Measurements from ENCODE around the gene LARGE1. TPM values are rescaled to one million over a fixed set of nuclear protein-coding genes. Genes with fewer than 3 reads are reported as not detected.

The LARGE1 gene
- total and polyA plus RNA-seq, 2 of the 8 experiments (the other 6 are each of a cell fraction or from before 2014, with no cell fraction given): 43.7 to 83.0 TPM

DNA sequence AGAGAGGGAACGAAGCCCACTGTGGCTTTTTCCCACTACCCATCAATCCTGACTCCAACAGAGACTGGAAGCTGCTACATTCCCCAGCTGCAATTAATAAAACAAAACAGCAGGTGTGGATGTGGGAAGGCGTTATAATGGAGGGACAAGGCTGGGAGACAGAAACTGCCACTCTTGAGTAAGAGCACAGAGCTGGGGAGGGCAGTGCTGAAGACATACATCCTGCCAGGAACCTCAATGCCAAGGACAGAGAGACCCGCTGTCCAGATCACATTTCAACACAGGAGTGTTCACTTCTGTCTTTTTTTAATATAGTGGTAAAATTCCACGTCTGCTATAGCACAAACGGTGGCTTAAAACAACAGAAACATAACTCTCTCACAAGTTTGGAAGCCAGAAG is 94.5 kb downstream of the LARGE1 start:
- ChIA-PET POLR2A (ENCODE audit: partially characterized antibody) (interaction anchor here (1.1 kb wide), 1 partner anchor 24 kb away, joined by 3 read pairs; no protein-coding TSS in a partner anchor), CTCF (ENCODE audit: partially characterized antibody) (interaction anchor here (1.9 kb wide), 1 partner anchor 15 kb away, joined by 5 read pairs; no protein-coding TSS in a partner anchor)
- Histone ChIP-seq H3K23ac (ENCODE audit: insufficient read length) (no peak overlapping the region), H4K8ac (ENCODE audit: extremely low read depth, insufficient read depth, low read length) (no peak overlapping the region), H3K27ac (ENCODE audit: low read depth, low read length) (no peak overlapping the region), H3K27me3 (replicated peaks in 1 of 4; ENCODE audit: control insufficient read depth in 3 of 4, extremely low read depth in 1 of 4, insufficient read depth in 3 of 4, low read length in 3 of 4) (no peaks in the 10 kb centered on the region; a peak in 1 of 7 replicates), H2AK5ac (ENCODE audit: low read depth, low read length) (no peak overlapping the region), H3K36me3 (ENCODE audit: control insufficient read depth in 2 of 4, insufficient read depth in 4 of 4, low read length in 3 of 4) (no peaks in the 10 kb centered on the region; a peak in 1 of 8 replicates), H3K18ac (ENCODE audit: extremely low read depth, low read length) (no peak overlapping the region; the same call in 1 of the 2 replicates), H4K5ac (ENCODE audit: insufficient read length, low read depth, low read length) (no peak overlapping the region), H3K23me2 (ENCODE audit: low read depth, low read length) (no peaks in the 10 kb centered on the region; the same call in 1 of the 2 replicates), H3K56ac (replicated peaks; ENCODE audit: insufficient read length, low read depth, low read length) (no peak overlapping the region), H2BK5ac (ENCODE audit: low read depth, low read length) (0 out of 2 replicates have a peak overlapping the region, but pooled peaks have one; percentile 20), H2BK120ac (replicated peaks; ENCODE audit: low read depth, low read length) (no peak overlapping the region), H2BK20ac (ENCODE audit: low read length) (no peak overlapping the region), H3K4me3 (ENCODE audit: extremely low read depth in 1 of 4, insufficient read depth in 2 of 4, low read depth in 3 of 4, low read length in 4 of 4) (no peak overlapping the region), H2AFZ (ENCODE audit: low read length) (no peak overlapping the region), H2BK12ac (ENCODE audit: low read depth, low read length) (no peak overlapping the region), H3K4me1 (replicated peaks in 1 of 4; ENCODE audit: control insufficient read depth in 3 of 4, insufficient read depth in 4 of 4, low read length in 3 of 4) (peaks cover 8 to 32% (median 22%) of the 10 kb centered on the region in 4 experiments; a peak in 4 of 7 replicates), H3K4me2 (ENCODE audit: insufficient read depth in 1 of 2, low read depth in 2 of 2, low read length in 2 of 2) (0 out of 4 replicates have a peak overlapping the region, but pooled peaks of 1 of the 2 experiments have one; percentile 8), H4K20me1 (replicated peaks in 1 of 2; ENCODE audit: control insufficient read depth in 1 of 2, insufficient read depth in 2 of 2, low read length in 2 of 2) (peaks cover 0 to 10% of the 10 kb centered on the region in 2 experiments), H4K91ac (replicated peaks; ENCODE audit: insufficient read length, low read length) (no peak overlapping the region), H3K14ac (ENCODE audit: insufficient read length) (no peak overlapping the region), H3K79me2 (ENCODE audit: control insufficient read depth in 1 of 2, insufficient read depth in 2 of 2, low read length in 2 of 2) (peaks cover 24 to 80% of the 10 kb centered on the region in 2 experiments), H3K9ac (replicated peaks in 1 of 4; ENCODE audit: extremely low read depth in 1 of 4, low read depth in 3 of 4, low read length in 3 of 4) (no peak overlapping the region), H3K79me1 (ENCODE audit: low read depth, low read length) (peaks cover 19% of the 10 kb centered on the region), H3K9me3 (ENCODE audit: insufficient read depth in 2 of 2, low read depth in 1 of 2, low read length in 1 of 2) (no peaks in the 10 kb centered on the region), H2BK15ac (ENCODE audit: low read length) (no peak overlapping the region), H3K4ac (replicated peaks; ENCODE audit: insufficient read length, low read depth, low read length) (peak overlapping the region; percentile 29)
- DNase-seq (ENCODE audit: low read depth in 1 of 2, low spot score in 2 of 2) (no peak), FAIRE-seq (no peak)
- WGBS, 2 experiments (ENCODE audit: extremely low coverage in 1 of 2, insufficient coverage in 1 of 2, insufficient read length in 1 of 2, insufficient replicate concordance in 2 of 2, low coverage in 1 of 2, low lambda C conversion rate in 2 of 2, missing lambda C conversion rate in 1 of 2): 79% methylated on average over 5 of the region's 5 CpGs; no CpG with 5 or more reads in 1 of the 2 experiments
- no peak for TF ChIP-seq POLR2AphosphoS5 (IDR thresholded peaks at IDR 0.05; ENCODE audit: low read depth, low read length)
- TF ChIP-seq KDM4A (IDR thresholded peaks at IDR 0.05; ENCODE audit: low read depth, low read length, severe bottlenecking): no peak
- no peak for TF ChIP-seq SRF (IDR thresholded peaks at IDR 0.05; ENCODE audit: low read depth, low read length)
- TF ChIP-seq POU5F1 (IDR thresholded peaks at IDR 0.05; ENCODE audit: low read depth, low read length): no peak
- TF ChIP-seq, protein P1, sequence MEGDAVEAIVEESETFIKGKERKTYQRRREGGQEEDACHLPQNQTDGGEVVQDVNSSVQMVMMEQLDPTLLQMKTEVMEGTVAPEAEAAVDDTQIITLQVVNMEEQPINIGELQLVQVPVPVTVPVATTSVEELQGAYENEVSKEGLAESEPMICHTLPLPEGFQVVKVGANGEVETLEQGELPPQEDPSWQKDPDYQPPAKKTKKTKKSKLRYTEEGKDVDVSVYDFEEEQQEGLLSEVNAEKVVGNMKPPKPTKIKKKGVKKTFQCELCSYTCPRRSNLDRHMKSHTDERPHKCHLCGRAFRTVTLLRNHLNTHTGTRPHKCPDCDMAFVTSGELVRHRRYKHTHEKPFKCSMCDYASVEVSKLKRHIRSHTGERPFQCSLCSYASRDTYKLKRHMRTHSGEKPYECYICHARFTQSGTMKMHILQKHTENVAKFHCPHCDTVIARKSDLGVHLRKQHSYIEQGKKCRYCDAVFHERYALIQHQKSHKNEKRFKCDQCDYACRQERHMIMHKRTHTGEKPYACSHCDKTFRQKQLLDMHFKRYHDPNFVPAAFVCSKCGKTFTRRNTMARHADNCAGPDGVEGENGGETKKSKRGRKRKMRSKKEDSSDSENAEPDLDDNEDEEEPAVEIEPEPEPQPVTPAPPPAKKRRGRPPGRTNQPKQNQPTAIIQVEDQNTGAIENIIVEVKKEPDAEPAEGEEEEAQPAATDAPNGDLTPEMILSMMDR (IDR thresholded peaks at IDR 0.05; ENCODE audit: control extremely low read depth in 1 of 3, insufficient read depth in 1 of 3, low read depth in 1 of 3, low read length in 3 of 3): no peak
- no peak for TF ChIP-seq RXRA (IDR thresholded peaks at IDR 0.05; ENCODE audit: insufficient read depth, low read depth, low read length)
